GM19328 (cell line): Measurements from ENCODE around the gene FLVCR2.

Source experiments
- ATAC-seq: cut with Tn5 transposase; IDR thresholded peaks from one replicate; pipeline ENCODE4 v1.9.1; 2021; ENCODE audit warnings: mild to moderate bottlenecking, moderate library complexity; ENCODE audit not compliant: unreplicated experiment

FLVCR2 gene

DNA sequence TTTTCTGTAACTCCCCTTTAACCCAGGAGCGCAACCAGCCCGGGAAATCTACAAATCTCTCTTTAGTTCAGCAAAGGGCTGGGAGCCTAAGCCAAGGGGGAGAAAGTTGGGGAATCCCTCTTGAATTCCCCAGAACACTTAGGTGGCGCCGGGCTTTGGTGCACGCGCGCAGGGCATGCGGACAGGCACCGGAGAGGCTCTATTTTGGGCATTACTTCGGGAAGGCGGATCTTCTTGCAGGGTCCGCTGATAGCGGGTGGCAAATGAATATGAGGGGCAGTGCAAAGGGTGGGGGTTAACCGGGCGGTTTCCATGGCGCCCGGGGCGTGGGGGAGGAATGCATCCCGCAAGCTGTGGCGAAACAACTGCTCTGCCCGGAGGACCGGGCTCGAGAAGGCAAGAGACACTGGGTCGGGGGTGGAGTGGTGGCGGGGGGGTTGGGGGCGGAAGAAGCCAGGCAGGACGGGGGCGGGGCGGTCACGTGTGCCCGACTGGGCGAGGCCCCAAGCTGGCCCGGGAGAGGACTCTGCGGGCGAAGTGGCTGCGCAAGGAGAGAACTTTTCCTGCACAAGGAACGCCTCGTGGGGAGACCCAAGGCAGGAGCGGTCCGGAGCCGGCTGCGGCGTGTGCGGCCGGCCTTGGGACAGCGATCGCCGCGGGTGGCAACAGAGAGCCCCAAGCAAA is at the start of gene FLVCR2:
Gene FLVCR2, plus strand, starts transcription at position 519 of the 684 bp plus-strand sequence. CDS start 353 bp downstream, outside the sequence.
- ATAC-seq = no peak

DNA sequence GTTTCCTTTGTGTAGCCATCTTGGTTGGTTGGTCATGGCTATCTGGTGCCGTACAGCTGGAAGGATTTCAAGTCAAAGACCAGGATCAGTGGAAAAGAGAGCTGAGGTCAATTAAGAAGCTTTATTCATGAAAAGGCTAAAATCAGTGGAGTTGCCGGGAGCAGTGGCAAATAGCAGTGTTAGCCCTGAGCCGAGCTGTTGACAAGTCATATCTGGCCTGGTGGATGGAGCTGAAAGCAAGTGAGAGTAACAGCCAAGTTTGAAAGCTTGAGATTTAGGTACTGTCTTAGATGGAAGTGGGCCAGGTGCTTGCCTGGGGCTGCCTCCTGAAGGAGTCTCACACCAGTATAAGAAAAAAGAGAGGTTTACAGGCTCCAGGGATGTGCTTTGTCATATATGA is 47.2 kb upstream of the FLVCR2 start:
- ATAC-seq = no peak

- no peak for ATAC-seq
Measured at GRCh38 chr14:75531660-75532317, 46.6 kb upstream of the FLVCR2 start.

- no peak for ATAC-seq
Measured at GRCh38 chr14:75533791-75534555, 44.4 kb upstream of the FLVCR2 start.

- no peak for ATAC-seq
Measured at GRCh38 chr14:75535164-75535898, 43.1 kb upstream of the FLVCR2 start.

- ATAC-seq = no peak
Measured at GRCh38 chr14:75537071-75537470, 41.3 kb upstream of the FLVCR2 start.

DNA sequence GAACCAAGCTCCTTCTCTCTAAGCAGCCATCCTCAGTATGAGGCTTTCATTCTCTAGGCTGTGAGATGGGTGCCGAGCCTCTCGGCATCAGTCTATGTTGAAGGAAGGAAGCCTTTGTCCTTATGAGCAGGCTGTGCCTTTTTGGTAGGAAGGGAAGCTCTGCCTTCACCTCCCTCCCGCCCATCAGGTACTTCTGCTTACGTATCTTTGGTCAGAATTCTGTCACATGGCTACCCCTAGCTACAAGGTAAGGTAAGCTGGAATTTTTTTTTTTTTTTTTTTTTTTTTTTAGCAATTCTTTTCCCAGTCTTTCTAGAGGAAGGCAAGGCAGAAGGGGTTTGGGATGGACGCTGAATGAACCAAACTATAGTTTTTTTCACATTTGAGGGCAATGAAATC is 39.3 kb upstream of the FLVCR2 start:
- no peak for ATAC-seq

GRCh38 chr14:75539561-75540478 is 38.6 kb upstream of the FLVCR2 start:
- ATAC-seq = peak; percentile 48

DNA sequence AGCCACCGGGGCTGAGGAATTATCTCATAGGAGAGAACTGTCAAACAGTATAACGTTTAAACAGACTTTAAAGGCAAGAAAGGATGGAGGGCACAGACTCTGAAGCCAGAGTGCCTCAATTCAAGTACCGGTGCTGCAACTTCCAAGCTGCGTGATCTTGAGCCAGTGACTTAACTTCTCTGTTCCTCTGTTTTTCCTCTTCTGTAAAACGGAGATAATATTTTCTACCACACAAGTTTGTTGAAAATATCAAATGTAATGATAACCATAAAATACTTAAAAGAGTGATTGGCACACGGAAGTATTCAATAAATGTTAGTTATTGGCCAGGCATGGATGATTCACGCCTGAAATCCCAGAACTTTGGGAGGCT is 38.0 kb upstream of the FLVCR2 start:
- no peak for ATAC-seq

DNA sequence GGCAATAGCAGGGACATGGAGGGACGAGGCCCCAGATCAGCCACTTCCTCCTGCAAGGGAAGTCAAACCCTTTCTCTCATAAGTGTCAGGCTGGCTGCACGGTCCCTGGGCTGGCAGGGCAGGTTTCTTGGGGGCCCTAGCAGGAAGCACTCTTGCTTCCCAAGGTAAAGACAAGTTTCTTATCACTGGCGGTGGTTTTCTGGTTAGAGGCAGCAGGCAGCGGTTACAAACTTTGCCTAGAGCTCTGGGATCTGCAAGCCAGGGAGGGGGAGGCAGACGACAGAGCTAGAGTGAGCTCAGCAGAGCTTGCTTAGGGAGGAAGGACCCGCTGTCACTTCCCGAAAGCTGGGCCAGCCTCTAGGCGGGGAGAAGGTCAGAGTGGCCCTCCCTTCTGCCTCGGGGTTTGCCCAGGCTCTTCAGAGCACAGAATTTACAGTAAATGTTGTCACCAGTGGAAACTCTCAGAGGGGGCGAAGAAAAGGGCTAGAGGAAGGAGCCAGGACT is 35.8 kb upstream of the FLVCR2 start:
- ATAC-seq = peak; percentile 60

GRCh38 chr14:75543253-75543652 is 35.2 kb upstream of the FLVCR2 start:
- ATAC-seq = no peak

DNA sequence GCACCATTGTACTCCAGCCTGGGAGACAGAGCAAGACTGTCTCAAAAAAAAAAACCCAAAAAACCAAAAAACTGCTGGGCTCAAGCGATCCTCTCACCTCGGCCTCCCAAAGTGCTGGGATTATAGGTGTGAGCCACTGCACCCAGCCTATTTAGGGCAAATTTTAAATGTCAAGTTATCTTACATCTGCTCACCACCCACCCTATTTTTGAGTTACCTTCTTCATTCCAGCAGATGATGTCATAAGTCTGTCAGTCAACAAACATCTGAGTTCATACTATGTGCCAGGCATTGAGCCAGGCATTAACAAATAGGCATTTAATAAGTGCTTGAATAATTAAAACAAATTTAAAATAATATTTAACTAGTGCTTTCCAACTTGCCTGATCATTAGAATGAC is 34.6 kb upstream of the FLVCR2 start:
- ATAC-seq = no peak

GRCh38 chr14:75545907-75546306 is 32.5 kb upstream of the FLVCR2 start:
- ATAC-seq = no peak

DNA sequence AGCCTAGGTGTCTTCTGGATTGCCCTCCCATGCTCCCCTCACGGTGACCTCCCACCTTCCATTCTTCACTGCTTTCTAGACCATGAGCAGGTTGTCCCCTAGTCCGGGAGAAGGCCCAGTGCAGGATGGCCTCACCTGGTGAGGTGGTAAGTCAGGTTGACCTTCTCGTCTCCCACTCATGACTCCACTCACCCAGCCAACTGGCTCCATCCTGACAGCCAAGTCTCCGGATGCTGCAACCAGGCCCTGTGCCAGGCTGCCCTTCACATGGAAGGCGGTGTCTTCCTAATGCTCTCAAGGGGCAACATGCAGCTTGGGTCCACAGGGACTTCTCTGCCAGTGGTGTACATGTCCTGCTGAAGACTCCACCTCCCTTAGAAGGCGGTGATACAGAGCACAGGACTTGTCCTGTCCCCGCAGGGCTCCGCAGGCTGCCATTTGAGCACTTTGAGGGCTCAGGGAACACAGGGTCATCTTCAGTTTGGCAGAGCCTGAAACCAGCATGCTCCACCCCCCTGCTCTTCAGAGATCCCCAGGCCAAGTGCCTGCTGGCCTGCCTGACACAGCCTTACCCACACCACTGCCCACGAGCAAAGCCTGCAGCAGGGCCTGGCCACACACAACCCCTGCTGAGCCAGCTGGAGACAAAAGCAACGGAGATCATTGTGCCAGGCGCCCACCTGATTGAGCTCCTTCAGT is 30.7 kb upstream of the FLVCR2 start:
- no peak for ATAC-seq

GRCh38 chr14:75548544-75548943 is 29.9 kb upstream of the FLVCR2 start:
- no peak for ATAC-seq

DNA sequence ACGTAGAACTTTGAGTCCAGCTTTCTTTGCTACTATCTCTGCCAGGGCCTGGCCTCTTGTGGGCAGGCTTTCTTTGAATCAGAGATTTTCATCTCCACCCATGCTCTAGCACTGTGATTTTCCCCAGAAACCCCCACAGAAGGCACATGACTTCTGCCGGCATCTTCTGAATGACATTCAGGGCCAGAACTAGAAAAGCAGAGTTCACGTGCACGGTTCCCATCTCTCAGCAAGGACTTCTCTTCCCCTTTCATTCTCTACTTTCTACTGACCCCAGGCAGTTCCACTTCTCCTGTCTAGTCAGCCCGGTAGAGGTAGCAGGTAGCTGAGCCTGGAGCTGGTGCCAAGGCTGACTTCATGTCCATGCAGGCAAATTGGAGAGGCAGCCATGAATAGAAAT is 29.3 kb upstream of the FLVCR2 start:
- no peak for ATAC-seq

- no peak for ATAC-seq
Measured at GRCh38 chr14:75551021-75551420, 27.4 kb upstream of the FLVCR2 start.

DNA sequence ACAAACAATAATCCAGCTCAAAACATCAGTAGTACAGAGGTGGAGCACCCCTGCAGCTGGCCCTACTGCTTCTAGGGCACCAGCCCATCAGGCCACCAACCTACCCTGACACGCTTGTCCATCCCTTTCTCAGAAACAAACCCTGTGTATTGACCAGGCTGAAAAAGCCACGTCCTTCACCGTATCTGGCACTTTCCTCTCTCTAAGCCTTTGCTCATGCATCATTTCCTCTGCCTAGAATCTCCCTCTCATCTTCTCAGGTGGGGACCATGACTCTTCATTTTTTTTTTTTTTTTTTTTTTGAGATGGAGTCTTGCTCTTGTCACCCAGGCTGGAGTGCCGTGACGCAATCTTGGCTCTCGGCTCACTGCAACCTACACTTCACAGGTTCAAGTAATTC is 25.3 kb upstream of the FLVCR2 start:
- no peak for ATAC-seq

GRCh38 chr14:75553761-75554364 is 24.6 kb upstream of the FLVCR2 start:
- no peak for ATAC-seq
